Left forelimb (tissue), 1 donor: ENCODE measurements around the gene DCTN2.
"Not testable (repeated sequence)": the region's sequence is repeated elsewhere in the genome, so short reads cannot be mapped to it uniquely, and the experiment has no call there.

Source experiments
- DNase-seq: peaks from one replicate; pipeline ENCODE4 v3.0.0-alpha.2; 2018; ENCODE audit warnings: low spot score

DCTN2 gene

GRCh38 chr12:57527184-57527583 lies 19.8 kb downstream of the DCTN2 start:
- no peak for DNase-seq

GRCh38 chr12:57526477-57527126 lies 20.4 kb downstream of the DCTN2 start:
- no peak for DNase-seq

GRCh38 chr12:57525615-57526383 lies 21.2 kb downstream of the DCTN2 start:
- no peak for DNase-seq

GRCh38 chr12:57524814-57525614 lies 22.0 kb downstream of the DCTN2 start:
- DNase-seq = no peak

- DNase-seq = no peak
Observed at GRCh38 chr12:57523706-57524614, 23.0 kb downstream of the DCTN2 start.

- no peak for DNase-seq
Observed at GRCh38 chr12:57522887-57523705, 23.9 kb downstream of the DCTN2 start.

GRCh38 chr12:57522011-57522886 lies 24.7 kb downstream of the DCTN2 start, which contains the start of gene MBD6:
Gene MBD6 (plus strand): TSS chr12:57522824. CDS start chr12:57524304, 1,480 bp downstream.
- peak; percentile 94 for DNase-seq

- DNase-seq = no peak
Observed at GRCh38 chr12:57521525-57522010, 25.4 kb downstream of the DCTN2 start.

GRCh38 chr12:57520053-57520818 lies 26.8 kb downstream of the DCTN2 start, which contains the start of gene DDIT3:
Gene DDIT3 (minus strand): TSS chr12:57520514. CDS start chr12:57517406, 3,108 bp downstream.
- DNase-seq = peak; percentile 99

GRCh38 chr12:57519796-57520052 lies 27.3 kb downstream of the DCTN2 start:
- peak; percentile 73 for DNase-seq

GRCh38 chr12:57518920-57519795 lies 27.8 kb downstream of the DCTN2 start:
- DNase-seq = no peak

- DNase-seq = no peak
Observed at GRCh38 chr12:57518176-57518919, 28.6 kb downstream of the DCTN2 start.

- not testable (repeated sequence) for DNase-seq
Observed at GRCh38 chr12:57517718-57518117, 29.3 kb downstream of the DCTN2 start.

GRCh38 chr12:57517187-57517586 lies 29.8 kb downstream of the DCTN2 start:
- DNase-seq = no peak

GRCh38 chr12:57516617-57517153 lies 30.3 kb downstream of the DCTN2 start:
- no peak for DNase-seq

GRCh38 chr12:57515934-57516541 lies 31.0 kb downstream of the DCTN2 start:
- DNase-seq = no peak
